HEK293T (cell line): ENCODE data around the gene AXL.

Experiments
- FOXA1 ChIP-seq: fragments of 450-650 bp; IDR thresholded peaks from 2 replicates; pipeline ENCODE4 v1.6.1; 2016; ENCODE audit warnings: mild to moderate bottlenecking
- HDGF ChIP-seq: fragments of 450-650 bp; IDR thresholded peaks from 2 replicates; pipeline ENCODE4 v1.6.1; 2017; ENCODE audit warnings: antibody characterized with exemption, borderline replicate concordance

- TF ChIP-seq HDGF = no peak
- no peak for TF ChIP-seq FOXA1
Measured at GRCh38 chr19:41296433-41296871, 77.4 kb downstream of the AXL start.
